Ovary (tissue), 9 donors: ENCODE measurements around the gene SAXO1. TPM values are rescaled to one million over a fixed set of nuclear protein-coding genes. Genes with fewer than 3 reads are reported as not detected.

Experiments used
- DNase-seq, 5 donors: peaks; one replicate each; pipeline ENCODE4 v3.0.0-alpha.2; 2019 to 2020
- H3K27ac ChIP-seq, 2 donors: fragments of 200-600 bp; one replicate each; pipeline versions ENCODE4 v1.5.1 to v1.8.0; 2019 to 2022
- H3K27me3 ChIP-seq: fragments of 200-600 bp; one replicate; pipeline ENCODE4 v1.8.0; 2022
- H3K36me3 ChIP-seq: fragments of 200-600 bp; sonication (generic); one replicate; pipeline ENCODE4 v1.5.1; 2019
- H3K4me1 ChIP-seq: one replicate; pipeline ENCODE4 v1.8.1; 2013; ENCODE audit warnings: mild to moderate bottlenecking, moderate library complexity; ENCODE audit not compliant: insufficient read depth
- H3K4me3 ChIP-seq: fragments of 200-600 bp; sonication (generic); one replicate; pipeline ENCODE4 v1.5.1; 2017
- H3K9me3 ChIP-seq, 2 donors: fragments of 200-600 bp in 1 of 2; sonication (generic) in 1 of 2; one replicate each; pipeline versions ENCODE4 v1.5.1 to v1.8.1; 2013 to 2019; ENCODE audit warnings: mild to moderate bottlenecking in 1 of 2, moderate library complexity in 1 of 2
- CTCF ChIP-seq, 3 donors: fragments of 450-650 bp in 2 of 3; fragments of 200-600 bp in 1 of 3; IDR thresholded peaks; one replicate each; pipeline versions ENCODE4 v1.5.1 to v1.8.0; 2016 to 2022; ENCODE audit warnings: antibody characterized with exemption in 3 of 3, mild to moderate bottlenecking in 1 of 3
- EP300 ChIP-seq: sonication (generic); formaldehyde crosslinking; IDR thresholded peaks from one replicate; pipeline ENCODE4 v1.6.1; 2017; ENCODE audit warnings: antibody characterized with exemption
- POLR2A ChIP-seq: fragments of 450-650 bp; IDR thresholded peaks from one replicate; pipeline ENCODE4 v1.6.1; 2017; ENCODE audit warnings: antibody characterized with exemption, mild to moderate bottlenecking, moderate library complexity
- WGBS, 3 donors: extraction: QIAGEN DNeasy Blood & Tissue Kit in 1 of 3; methylation state at CpG; one replicate each; pipeline versions ENCODE4 v1.1.5 to v1.1.7; 2013 to 2017; 5-methylcytosine and 5-hydroxymethylcytosine counted together
- intact Hi-C, 4 donors: fragments of 100-400 bp; cut with DNase I; formaldehyde crosslinking; loops; one replicate each; pipeline versions ENCODE4 v1.11.0 to v1.15.1; 2022 to 2023
- polyA plus RNA-seq, 2 donors: library from polyadenylated mRNA; stranded (reverse); fragments of 200-250 nt in 1 of 2; fragments of 350-450 nt in 1 of 2; fragmentation: Illumina TruSeq in 1 of 2; extraction: RNeasy Lipid Tissue Mini Kit (QIAGEN cat#74804) in 1 of 2; gene quantifications; one replicate each; pipeline ENCODE4 v1.2.3, GENCODE V29; 2013 to 2014
- total RNA-seq, 7 donors: library from RNA; depleted of rRNA in 2 of 7; stranded (reverse); fragments of >200 nt in 2 of 7; fragmentation: NEBNext Ultra II Directional in 3 of 7; extraction: Animal tissue kit (Norgen Biotek cat#: 25700) in 3 of 7; gene quantifications; one replicate each; pipeline versions ENCODE4 v1.1.0 to v1.2.4, GENCODE V29; 2016 to 2023
- donor health status: DM: no; HTN: no; CAD: no; lungs with moderate emphysema.
- donor health status: DM: no; HTN: no; CAD: no.
- donor health status: Bipolar disorder and iron deficiency.
- donor health status: DM: yes; HTN: yes; CAD: no.
- donor health status: DM: no; HTN: no; CAD: no.
- donor health status: DM: yes; HTN: yes; CAD: no.

The SAXO1 gene
- total and polyA plus RNA-seq, 9 donors = 0.04 to 0.47 (median 0.11) TPM; not detected in 1

GRCh38 chr9:18907927-18908625 lies 124.9 kb downstream of the SAXO1 start:
- Histone ChIP-seq H3K9me3 (no peaks in the 10 kb centered on the region), H3K4me1 (no peaks in the 10 kb centered on the region), H3K27me3 (no peaks in the 10 kb centered on the region), H3K4me3 (no peak overlapping the region), H3K27ac (no peak overlapping the region), H3K36me3 (no peaks in the 10 kb centered on the region)
- 88 to 89% (median 89%) methylated on average over 15 of the region's 15 CpGs for WGBS, 3 donors
- intact Hi-C loops = no loop called here
- DNase-seq = no peak
- TF ChIP-seq EP300 (no peak), POLR2A (no peak), CTCF (IDR thresholded peaks at IDR 0.05) (no peak)

- no peaks in the 10 kb centered on the region for H3K4me1 ChIP-seq
- no peaks in the 10 kb centered on the region for H3K36me3 ChIP-seq
- WGBS, 3 donors = 88 to 94% (median 92%) methylated on average over 9 of the region's 9 CpGs
- intact Hi-C loops = no loop called here
- H3K27ac ChIP-seq = no peak overlapping the region
- no peak overlapping the region for H3K4me3 ChIP-seq
- no peaks in the 10 kb centered on the region for H3K27me3 ChIP-seq
- no peaks in the 10 kb centered on the region for H3K9me3 ChIP-seq
- DNase-seq = no peak
- TF ChIP-seq POLR2A (no peak), CTCF (IDR thresholded peaks at IDR 0.05) (no peak), EP300 (no peak)
Observed at GRCh38 chr9:18906656-18907395, 126.2 kb downstream of the SAXO1 start.

- H3K9me3 ChIP-seq = no peaks in the 10 kb centered on the region
- no peak overlapping the region for H3K27ac ChIP-seq
- H3K4me1 ChIP-seq = no peaks in the 10 kb centered on the region
- DNase-seq = no peak
- H3K36me3 ChIP-seq = no peaks in the 10 kb centered on the region
- no peak overlapping the region for H3K4me3 ChIP-seq
- no peaks in the 10 kb centered on the region for H3K27me3 ChIP-seq
- TF ChIP-seq POLR2A (no peak), CTCF (IDR thresholded peaks at IDR 0.05) (no peak), EP300 (no peak)
- WGBS, 3 donors = 93 to 97% (median 95%) methylated on average over 9 of the region's 9 CpGs
- intact Hi-C loops = no loop called here
Observed at GRCh38 chr9:18905883-18906629, 127.0 kb downstream of the SAXO1 start.

- H3K4me3 ChIP-seq = no peak overlapping the region
- intact Hi-C loops = no loop called here
- H3K4me1 ChIP-seq = no peaks in the 10 kb centered on the region
- no peak overlapping the region for H3K27ac ChIP-seq
- TF ChIP-seq EP300 (no peak), POLR2A (no peak), CTCF (IDR thresholded peaks at IDR 0.05) (no peak)
- WGBS, 3 donors = 80 to 88% (median 82%) methylated on average over 11 of the region's 11 CpGs
- H3K27me3 ChIP-seq = no peaks in the 10 kb centered on the region
- DNase-seq = no peak
- H3K36me3 ChIP-seq = no peaks in the 10 kb centered on the region
- H3K9me3 ChIP-seq = no peaks in the 10 kb centered on the region
Observed at GRCh38 chr9:18905028-18905882, 127.8 kb downstream of the SAXO1 start.
